Stromal cell of bone marrow (primary cell): Measurements from ENCODE around the gene ZNF576.
"Not testable (repeated sequence)": the region's sequence is repeated elsewhere in the genome, so short reads cannot be mapped to it uniquely, and the experiment has no call there.

ENCODE experiments used
- DNase-seq: peaks from one replicate; pipeline ENCODE4 v3.0.0-alpha.2; 2012; ENCODE audit warnings: low read depth

Gene ZNF576

DNA sequence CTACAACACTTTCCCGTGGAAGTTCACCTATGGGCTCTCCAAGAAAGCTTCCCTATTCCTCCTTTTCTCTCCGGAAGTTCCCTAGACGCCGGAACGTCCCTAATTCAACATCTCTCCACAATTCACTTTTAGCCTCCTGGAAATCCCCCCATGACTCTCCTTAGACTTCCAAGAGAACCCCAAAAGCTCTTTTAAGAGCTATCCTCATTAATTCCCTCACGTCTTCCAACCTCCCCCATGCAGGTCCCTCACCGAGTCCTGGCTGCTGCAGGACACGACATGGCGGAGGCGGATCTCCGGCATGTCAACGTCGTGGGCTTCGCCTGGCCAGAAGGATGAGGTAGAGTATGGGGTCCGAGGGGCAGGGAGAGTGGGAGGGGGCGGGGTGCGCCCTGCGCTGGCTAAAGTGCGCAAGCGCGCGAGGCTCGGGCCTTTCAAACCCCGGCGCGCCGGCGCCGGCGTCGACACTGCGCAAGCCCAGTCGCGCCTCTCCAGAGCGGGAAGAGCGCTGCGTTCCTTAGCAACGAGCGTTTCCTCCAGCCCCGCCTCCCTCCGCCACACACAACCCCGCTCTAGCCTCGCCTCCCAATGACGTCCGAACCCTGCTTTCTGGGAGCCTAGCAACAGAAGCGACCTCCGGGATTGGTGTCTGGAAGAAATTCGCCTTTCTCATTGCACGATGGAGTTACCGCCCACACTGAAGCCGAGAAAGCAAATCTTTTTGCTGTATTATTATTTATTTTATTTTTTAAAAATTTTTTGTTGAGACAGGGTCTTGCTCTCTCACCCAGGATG lies 21.0 kb upstream of the ZNF576 start, which contains the start of the genes PINLYP and XRCC1:
TSS of gene PINLYP (plus strand) at position 646 of the 795 bp plus-strand sequence. CDS start 1,391 bp downstream, outside the sequence.
TSS of gene XRCC1 (minus strand) at position 372 of the 795 bp plus-strand sequence. CDS start at position 303, 69 bp downstream.
- DNase-seq: peak; percentile 99

- no peak for DNase-seq
Measured at GRCh38 chr19:43575955-43576878, 20.2 kb upstream of the ZNF576 start.

DNA sequence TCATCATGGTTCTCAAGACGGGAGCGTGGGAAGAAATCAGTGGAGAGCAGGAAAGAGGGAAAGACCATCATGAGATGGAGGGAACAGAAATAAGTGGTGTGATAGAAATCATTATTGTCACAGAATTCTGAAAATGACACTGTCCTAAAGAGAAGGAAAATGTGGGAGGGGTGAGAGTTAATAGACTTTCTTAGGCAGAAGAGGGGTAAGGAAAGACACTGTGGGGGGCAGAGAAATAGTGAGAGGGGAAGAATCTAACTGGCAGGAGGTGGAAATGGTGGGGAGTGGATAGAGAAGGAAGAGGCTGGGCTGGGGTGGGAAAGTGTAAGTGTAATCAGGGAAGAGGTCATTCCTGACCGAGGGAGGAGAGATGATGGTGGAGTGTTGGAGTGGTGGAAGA lies 17.6 kb upstream of the ZNF576 start:
- no peak for DNase-seq

DNA sequence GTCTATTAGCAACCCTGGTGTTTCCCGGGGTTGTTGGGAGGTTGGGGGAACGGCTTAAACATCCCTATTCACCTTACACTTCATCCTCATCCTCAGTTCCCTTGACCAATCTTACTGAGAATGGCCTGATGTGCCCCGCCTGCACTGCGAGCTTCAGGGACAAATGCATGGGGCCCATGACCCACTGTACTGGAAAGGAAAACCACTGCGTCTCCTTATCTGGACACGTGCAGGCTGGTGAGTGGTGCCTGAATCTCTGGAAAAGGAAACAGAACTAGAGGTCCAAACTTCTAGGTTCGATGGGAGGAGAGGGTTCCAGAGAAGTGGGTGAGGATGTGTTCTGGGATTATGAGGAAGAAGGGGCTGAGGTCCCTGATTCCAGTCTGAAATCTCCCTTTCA lies 14.9 kb upstream of the ZNF576 start:
- DNase-seq: no peak

GRCh38 chr19:43582495-43582894 lies 13.9 kb upstream of the ZNF576 start:
- DNase-seq: no peak

DNA sequence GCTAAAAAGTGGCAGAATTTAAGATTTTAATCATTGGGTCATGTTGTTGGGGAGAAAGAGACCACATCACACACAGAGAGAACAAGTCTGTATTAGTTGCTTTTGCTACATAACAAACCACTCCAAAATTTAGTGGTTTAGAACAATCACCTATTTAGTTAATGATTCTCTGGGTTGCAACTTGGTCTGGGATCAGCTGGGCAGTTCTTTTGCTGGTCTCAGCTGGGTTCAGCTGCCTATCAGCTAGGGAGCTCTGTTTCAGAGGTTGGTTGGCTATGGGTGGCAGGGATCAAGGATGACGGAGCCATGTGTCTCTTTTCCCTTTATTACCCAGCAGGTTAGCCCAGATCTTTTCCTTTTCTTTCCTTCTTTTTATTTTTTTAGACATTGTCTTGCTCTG lies 11.9 kb upstream of the ZNF576 start:
- DNase-seq: no peak

GRCh38 chr19:43586346-43586745 lies 10.0 kb upstream of the ZNF576 start:
- DNase-seq: no peak

GRCh38 chr19:43587029-43587428 lies 9.4 kb upstream of the ZNF576 start:
- not testable (repeated sequence) for DNase-seq

- DNase-seq: no peak
Measured at GRCh38 chr19:43589277-43589676, 7.1 kb upstream of the ZNF576 start.

GRCh38 chr19:43589678-43590077 lies 6.7 kb upstream of the ZNF576 start:
- no peak for DNase-seq

- DNase-seq: no peak
Measured at GRCh38 chr19:43591904-43592772, 4.3 kb upstream of the ZNF576 start.

GRCh38 chr19:43592800-43593350 lies 3.5 kb upstream of the ZNF576 start:
- no peak for DNase-seq

GRCh38 chr19:43594081-43594697 lies 2.2 kb upstream of the ZNF576 start:
- no peak for DNase-seq

- DNase-seq: no peak
Measured at GRCh38 chr19:43594710-43595604, 1.4 kb upstream of the ZNF576 start.

DNA sequence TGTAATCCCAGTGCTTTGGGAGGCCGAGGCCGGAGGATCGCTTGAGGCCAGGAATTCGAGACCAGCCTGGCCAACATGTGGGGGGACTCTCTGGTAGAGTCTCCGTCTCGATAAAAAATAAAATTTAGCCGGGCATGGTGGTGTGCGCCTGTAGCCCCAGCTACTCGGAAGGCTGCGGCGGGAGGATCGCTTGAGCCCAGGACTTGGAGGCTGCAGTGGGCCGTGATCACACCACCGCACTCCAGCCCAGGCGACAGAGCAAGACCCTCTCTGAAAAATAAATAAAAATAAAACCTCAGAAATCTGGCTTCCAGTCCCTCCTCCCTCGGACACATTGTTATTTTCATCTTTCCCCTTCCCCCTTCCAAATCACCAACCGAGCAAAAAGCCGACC lies 793 bp upstream of the ZNF576 start:
- no peak for DNase-seq

GRCh38 chr19:43596842-43597461 lies 557 bp downstream of the ZNF576 start:
- no peak for DNase-seq

GRCh38 chr19:43597876-43598275 lies 1.5 kb downstream of the ZNF576 start:
- no peak for DNase-seq

GRCh38 chr19:43598445-43599240 lies 2.2 kb downstream of the ZNF576 start:
- no peak for DNase-seq
